H9 (cell line): ENCODE measurements around the gene TBX3. TPM values are rescaled to one million over a fixed set of nuclear protein-coding genes. Genes with fewer than 3 reads are reported as not detected.

Experiments used
- DNase-seq: peaks from one replicate; pipeline ENCODE4 v3.0.0-alpha.2; 2017
- H2AFZ ChIP-seq: one replicate; pipeline ENCODE4 v1.6.1; 2013; ENCODE audit warnings: mild to moderate bottlenecking, low read length, control low read depth, moderate library complexity
- H2AK5ac ChIP-seq: 2 replicates; pipeline ENCODE4 v1.6.1; 2013; ENCODE audit warnings: low read length, control low read depth, mixed read lengths; ENCODE audit not compliant: insufficient read length
- H2BK120ac ChIP-seq: one replicate; pipeline ENCODE4 v1.6.1; 2013; ENCODE audit warnings: low read depth, mild to moderate bottlenecking, low read length, control low read depth, inconsistent platforms; ENCODE audit not compliant: poor library complexity, severe bottlenecking
- H2BK12ac ChIP-seq: 2 replicates; pipeline ENCODE4 v1.6.1; 2013; ENCODE audit warnings: low read length, control low read depth, mixed read lengths, low read depth; ENCODE audit not compliant: insufficient read length
- H2BK15ac ChIP-seq: 2 replicates; pipeline ENCODE4 v1.6.1; 2013; ENCODE audit warnings: low read depth, low read length, control low read depth
- H2BK20ac ChIP-seq: one replicate; pipeline ENCODE4 v1.6.1; 2013; ENCODE audit warnings: low read depth, mild to moderate bottlenecking, low read length, control low read depth, inconsistent platforms; ENCODE audit not compliant: poor library complexity, severe bottlenecking
- H2BK5ac ChIP-seq: 2 replicates; pipeline ENCODE4 v1.6.1; 2013; ENCODE audit warnings: low read length, control low read depth, mixed read lengths; ENCODE audit not compliant: insufficient read length
- H3K14ac ChIP-seq: 2 replicates; pipeline ENCODE4 v1.6.1; 2013; ENCODE audit warnings: low read length, control low read depth; ENCODE audit not compliant: insufficient read depth
- H3K18ac ChIP-seq: 2 replicates; pipeline ENCODE4 v1.6.1; 2013; ENCODE audit warnings: low read depth, mild to moderate bottlenecking, mixed read lengths, low read length, control low read depth; ENCODE audit not compliant: insufficient read length
- H3K23ac ChIP-seq: 2 replicates; pipeline ENCODE4 v1.6.1; 2013; ENCODE audit warnings: low read length, control low read depth, mixed read lengths, low read depth; ENCODE audit not compliant: insufficient read length
- H3K23me2 ChIP-seq: 2 replicates; pipeline ENCODE4 v1.6.1; 2013; ENCODE audit warnings: low read depth, mild to moderate bottlenecking, mixed read lengths, low read length, control low read depth; ENCODE audit not compliant: insufficient read length, poor library complexity, severe bottlenecking
- H3K27ac ChIP-seq: 2 replicates; pipeline ENCODE4 v1.5.1; 2013; ENCODE audit warnings: low read length, control low read depth, mixed read lengths, low read depth; ENCODE audit not compliant: insufficient read length
- H3K27me3 ChIP-seq: 2 replicates; pipeline ENCODE4 v1.6.1; 2013; ENCODE audit warnings: low read length, control low read depth, inconsistent platforms; ENCODE audit not compliant: insufficient read depth
- H3K4ac ChIP-seq: 2 replicates; pipeline ENCODE4 v1.6.1; 2013; ENCODE audit warnings: low read depth, mild to moderate bottlenecking, control low read depth, inconsistent platforms, low read length, moderate library complexity
- H3K4me1 ChIP-seq: 2 replicates; pipeline ENCODE4 v1.6.1; 2013; ENCODE audit warnings: low read length, control low read depth, inconsistent platforms; ENCODE audit not compliant: insufficient read depth
- H3K4me2 ChIP-seq: 2 replicates; pipeline ENCODE4 v1.6.1; 2013; ENCODE audit warnings: low read length, control low read depth, mixed read lengths; ENCODE audit not compliant: insufficient read length, insufficient read depth
- H3K56ac ChIP-seq: 2 replicates; pipeline ENCODE4 v1.6.1; 2013; ENCODE audit warnings: low read depth, mild to moderate bottlenecking, mixed read lengths, low read length, control low read depth; ENCODE audit not compliant: insufficient read length
- H3K79me1 ChIP-seq: 2 replicates; pipeline ENCODE4 v1.6.1; 2013; ENCODE audit warnings: low read depth, mild to moderate bottlenecking, moderate library complexity, low read length, control low read depth, inconsistent platforms; ENCODE audit not compliant: insufficient read depth, poor library complexity, severe bottlenecking
- H3K79me2 ChIP-seq: 2 replicates; pipeline ENCODE4 v1.6.1; 2013; ENCODE audit warnings: low read length, control low read depth, inconsistent platforms; ENCODE audit not compliant: insufficient read depth
- H3K9ac ChIP-seq: 2 replicates; pipeline ENCODE4 v1.6.1; 2013; ENCODE audit warnings: low read length, control low read depth, mixed read lengths; ENCODE audit not compliant: insufficient read length; ENCODE audit errors: extremely low read depth
- H3K9me3 ChIP-seq: one replicate; pipeline ENCODE4 v1.6.1; 2013; ENCODE audit warnings: low read depth, low read length, inconsistent platforms; ENCODE audit not compliant: control insufficient read depth
- H3T11ph ChIP-seq: one replicate; pipeline ENCODE4 v1.6.1; 2013; ENCODE audit warnings: mild to moderate bottlenecking, low read length, control low read depth, inconsistent platforms
- H4K20me1 ChIP-seq: one replicate; pipeline ENCODE4 v1.6.1; 2013; ENCODE audit not compliant: control insufficient read depth, insufficient read length, insufficient read depth
- H4K5ac ChIP-seq: 2 replicates; pipeline ENCODE4 v1.6.1; 2013; ENCODE audit warnings: low read depth, mild to moderate bottlenecking, mixed read lengths, low read length, control low read depth; ENCODE audit not compliant: insufficient read length
- H4K8ac ChIP-seq: replicated peaks from 2 replicates; pipeline ENCODE4 v1.6.1; 2013; ENCODE audit warnings: low read length, control low read depth, mixed read lengths, low read depth; ENCODE audit not compliant: insufficient read length
- H4K91ac ChIP-seq: 2 replicates; pipeline ENCODE4 v1.6.1; 2013; ENCODE audit warnings: low read depth, mild to moderate bottlenecking, moderate library complexity, mixed read lengths, low read length, control low read depth; ENCODE audit not compliant: insufficient read length
- H3K27ac Mint-ChIP-seq, 3 experiments: 2 replicates in 2 of 3; 3 replicates in 1 of 3; pipeline ENCODE4 v1.8.0; 2020 to 2021; ENCODE audit warnings: mixed read lengths in 3 of 3, mild to moderate bottlenecking in 1 of 3, moderate library complexity in 1 of 3
- H3K27me3 Mint-ChIP-seq: 2 replicates; pipeline ENCODE4 v1.8.0; 2021; ENCODE audit warnings: low read depth, mild to moderate bottlenecking, moderate library complexity, mixed read lengths
- H3K36me3 Mint-ChIP-seq, 3 experiments: 2 replicates in 2 of 3; 3 replicates in 1 of 3; pipeline ENCODE4 v1.8.0; 2020 to 2021; ENCODE audit warnings: low read depth in 3 of 3, mixed read lengths in 3 of 3; ENCODE audit not compliant: insufficient read depth in 1 of 3
- H3K4me1 Mint-ChIP-seq, 2 experiments: 2 replicates each; pipeline ENCODE4 v1.8.0; 2020; ENCODE audit warnings: mixed read lengths in 2 of 2
- H3K4me3 Mint-ChIP-seq, 2 experiments: 2 replicates in 1 of 2; 3 replicates in 1 of 2; pipeline ENCODE4 v1.8.0; 2020 to 2021; ENCODE audit warnings: mild to moderate bottlenecking in 2 of 2, mixed read lengths in 2 of 2, moderate library complexity in 1 of 2
- H3K9me3 Mint-ChIP-seq, 2 experiments: 2 replicates in 1 of 2; 3 replicates in 1 of 2; pipeline ENCODE4 v1.8.0; 2020; ENCODE audit warnings: mild to moderate bottlenecking in 2 of 2, mixed read lengths in 2 of 2, moderate library complexity in 1 of 2
- WGBS: extraction: QIAGEN DNeasy Blood & Tissue Kit; methylation state at CpG from one replicate; pipeline ENCODE4 v1.1.7; 2013; ENCODE audit warnings: missing lambda C conversion rate, low lambda C conversion rate, mixed read lengths; ENCODE audit not compliant: insufficient read length; ENCODE audit errors: extremely low coverage; 5-methylcytosine and 5-hydroxymethylcytosine counted together
- total RNA-seq: library from RNA; stranded (reverse); gene quantifications from 2 replicates; pipeline ENCODE4 v1.2.1, GENCODE V29; 2021
- TF ChIP-seq, protein P1 (sequence below): fragments of 200-600 bp; sonication (generic); conservative IDR thresholded peaks from 3 replicates; pipeline ENCODE4 v1.8.0; 2021; ENCODE audit warnings: antibody characterized with exemption, mild to moderate bottlenecking

The TBX3 gene
- total RNA-seq, 1 experiment from 2014 or later = 0.04 TPM

GRCh38 chr12:114673169-114673833 is 10.7 kb downstream of the TBX3 start:
- Histone ChIP-seq H2BK5ac (no peak overlapping the region), H3K23ac (no peak overlapping the region), H3K23me2 (peaks cover 3% of the 10 kb centered on the region), H3K14ac (no peak overlapping the region), H3K4me2 (no peak overlapping the region), H4K8ac (no peak overlapping the region), H4K20me1 (no peaks in the 10 kb centered on the region), H2BK120ac (no peak overlapping the region), H2AK5ac (no peak overlapping the region), H2AFZ (no peak overlapping the region), H3K9me3 (no peaks in the 10 kb centered on the region), H3K4ac (no peak overlapping the region), H4K91ac (no peak overlapping the region), H3K9ac (no peak overlapping the region), H3T11ph (no peak overlapping the region), H4K5ac (no peak overlapping the region), H3K4me1 (peaks cover 15% of the 10 kb centered on the region), H3K18ac (no peak overlapping the region), H3K79me1 (no peaks in the 10 kb centered on the region), H2BK20ac (no peak overlapping the region), H2BK15ac (no peak overlapping the region), H3K27me3 (peaks cover 90% of the 10 kb centered on the region), H3K79me2 (no peaks in the 10 kb centered on the region), H2BK12ac (no peak overlapping the region), H3K27ac (no peak overlapping the region), H3K56ac (no peak overlapping the region)
- Mint-ChIP-seq H3K4me1 (peaks cover 22 to 63% of the 10 kb centered on the region in 2 experiments), H3K4me3 (peak overlapping the region in 1 of 2 experiments; percentile 34; a peak in 2 of 5 replicates), H3K9me3 (peaks cover 0 to 17% of the 10 kb centered on the region in 2 experiments; a peak in 3 of 5 replicates), H3K27me3 (peaks cover 100% of the 10 kb centered on the region), H3K36me3 (no peaks in the 10 kb centered on the region; a peak in 1 of 7 replicates), H3K27ac (no peak overlapping the region)
- TF ChIP-seq, protein P1, sequence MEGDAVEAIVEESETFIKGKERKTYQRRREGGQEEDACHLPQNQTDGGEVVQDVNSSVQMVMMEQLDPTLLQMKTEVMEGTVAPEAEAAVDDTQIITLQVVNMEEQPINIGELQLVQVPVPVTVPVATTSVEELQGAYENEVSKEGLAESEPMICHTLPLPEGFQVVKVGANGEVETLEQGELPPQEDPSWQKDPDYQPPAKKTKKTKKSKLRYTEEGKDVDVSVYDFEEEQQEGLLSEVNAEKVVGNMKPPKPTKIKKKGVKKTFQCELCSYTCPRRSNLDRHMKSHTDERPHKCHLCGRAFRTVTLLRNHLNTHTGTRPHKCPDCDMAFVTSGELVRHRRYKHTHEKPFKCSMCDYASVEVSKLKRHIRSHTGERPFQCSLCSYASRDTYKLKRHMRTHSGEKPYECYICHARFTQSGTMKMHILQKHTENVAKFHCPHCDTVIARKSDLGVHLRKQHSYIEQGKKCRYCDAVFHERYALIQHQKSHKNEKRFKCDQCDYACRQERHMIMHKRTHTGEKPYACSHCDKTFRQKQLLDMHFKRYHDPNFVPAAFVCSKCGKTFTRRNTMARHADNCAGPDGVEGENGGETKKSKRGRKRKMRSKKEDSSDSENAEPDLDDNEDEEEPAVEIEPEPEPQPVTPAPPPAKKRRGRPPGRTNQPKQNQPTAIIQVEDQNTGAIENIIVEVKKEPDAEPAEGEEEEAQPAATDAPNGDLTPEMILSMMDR = no peak
- peak; percentile 75 for DNase-seq
- no CpG with 5 or more reads among the region's 10 CpGs for WGBS
